Prostate gland (tissue), 2 donors: ENCODE measurements around the gene FKRP.
A peak's percentile ranks its signal among the peaks of the same experiment; 100 is the strongest.

Source experiments
- POLR2A ChIP-seq: fragments of 450-650 bp; IDR thresholded peaks from one replicate; pipeline ENCODE4 v1.6.1; 2016; ENCODE audit warnings: antibody characterized with exemption, mild to moderate bottlenecking
- TF ChIP-seq, protein P1 (sequence below), 4 experiments: fragments of 200-600 bp in 2 of 4; fragments of 450-650 bp in 2 of 4; sonication (generic) in 2 of 4; IDR thresholded peaks; 1 replicate in 3 of 4; 2 replicates in 1 of 4; pipeline ENCODE4 v1.5.1; 2016 to 2019; ENCODE audit warnings: antibody characterized with exemption in 4 of 4, mild to moderate bottlenecking in 2 of 4, moderate library complexity in 2 of 4

GRCh38 chr19:46728693-46729339 is 17.0 kb upstream of the FKRP start:
- TF ChIP-seq, protein P1, sequence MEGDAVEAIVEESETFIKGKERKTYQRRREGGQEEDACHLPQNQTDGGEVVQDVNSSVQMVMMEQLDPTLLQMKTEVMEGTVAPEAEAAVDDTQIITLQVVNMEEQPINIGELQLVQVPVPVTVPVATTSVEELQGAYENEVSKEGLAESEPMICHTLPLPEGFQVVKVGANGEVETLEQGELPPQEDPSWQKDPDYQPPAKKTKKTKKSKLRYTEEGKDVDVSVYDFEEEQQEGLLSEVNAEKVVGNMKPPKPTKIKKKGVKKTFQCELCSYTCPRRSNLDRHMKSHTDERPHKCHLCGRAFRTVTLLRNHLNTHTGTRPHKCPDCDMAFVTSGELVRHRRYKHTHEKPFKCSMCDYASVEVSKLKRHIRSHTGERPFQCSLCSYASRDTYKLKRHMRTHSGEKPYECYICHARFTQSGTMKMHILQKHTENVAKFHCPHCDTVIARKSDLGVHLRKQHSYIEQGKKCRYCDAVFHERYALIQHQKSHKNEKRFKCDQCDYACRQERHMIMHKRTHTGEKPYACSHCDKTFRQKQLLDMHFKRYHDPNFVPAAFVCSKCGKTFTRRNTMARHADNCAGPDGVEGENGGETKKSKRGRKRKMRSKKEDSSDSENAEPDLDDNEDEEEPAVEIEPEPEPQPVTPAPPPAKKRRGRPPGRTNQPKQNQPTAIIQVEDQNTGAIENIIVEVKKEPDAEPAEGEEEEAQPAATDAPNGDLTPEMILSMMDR (IDR thresholded peaks at IDR 0.05), result peak; percentile 72 to 89 (median 79)
- TF ChIP-seq POLR2A, result no peak
